ENCODE measurements around the gene KCNK18.
"Not testable (repeated sequence)": the region's sequence is repeated elsewhere in the genome, so short reads cannot be mapped to it uniquely, and the experiment has no call there.

KCNK18 gene

GRCh38 chr10:117174439-117175214 is 22.7 kb upstream of the KCNK18 start:
- no peak for DNase-seq (ENCODE audit: low read depth)

GRCh38 chr10:117175215-117175900 is 21.9 kb upstream of the KCNK18 start:
- no peak for DNase-seq (ENCODE audit: low read depth)

GRCh38 chr10:117175901-117176534 is 21.3 kb upstream of the KCNK18 start:
- DNase-seq (ENCODE audit: low read depth), result no peak

GRCh38 chr10:117178190-117178589 is 19.1 kb upstream of the KCNK18 start:
- no peak for DNase-seq (ENCODE audit: low read depth)

GRCh38 chr10:117184296-117184695 is 13.0 kb upstream of the KCNK18 start:
- no peak for DNase-seq (ENCODE audit: low read depth)

GRCh38 chr10:117184821-117185220 is 12.5 kb upstream of the KCNK18 start:
- DNase-seq (ENCODE audit: low read depth), result no peak

GRCh38 chr10:117185817-117186216 is 11.5 kb upstream of the KCNK18 start:
- not testable (repeated sequence) for DNase-seq (ENCODE audit: low read depth)

- no peak for DNase-seq (ENCODE audit: low read depth)
Measured at GRCh38 chr10:117186832-117187615, 10.3 kb upstream of the KCNK18 start.

- DNase-seq (ENCODE audit: low read depth), result no peak
Measured at GRCh38 chr10:117188371-117188770, 8.9 kb upstream of the KCNK18 start.

- DNase-seq (ENCODE audit: low read depth), result no peak
Measured at GRCh38 chr10:117189557-117189956, 7.7 kb upstream of the KCNK18 start.

GRCh38 chr10:117198088-117198487 is 799 bp downstream of the KCNK18 start:
- no peak for DNase-seq (ENCODE audit: low read depth)

GRCh38 chr10:117201826-117202225 is 4.5 kb downstream of the KCNK18 start:
- DNase-seq (ENCODE audit: low read depth), result no peak

GRCh38 chr10:117204316-117204715 is 7.0 kb downstream of the KCNK18 start:
- DNase-seq (ENCODE audit: low read depth), result no peak

GRCh38 chr10:117212176-117212575 is 14.9 kb downstream of the KCNK18 start:
- DNase-seq (ENCODE audit: low read depth), result no peak

GRCh38 chr10:117214401-117214800 is 17.1 kb downstream of the KCNK18 start:
- no peak for DNase-seq (ENCODE audit: low read depth)

- no peak for DNase-seq (ENCODE audit: low read depth)
Measured at GRCh38 chr10:117215079-117215478, 17.8 kb downstream of the KCNK18 start.

- no peak for DNase-seq (ENCODE audit: low read depth)
Measured at GRCh38 chr10:117216028-117216427, 18.7 kb downstream of the KCNK18 start.

GRCh38 chr10:117216611-117217195 is 19.4 kb downstream of the KCNK18 start:
- DNase-seq (ENCODE audit: low read depth), result no peak

GRCh38 chr10:117217196-117217761 is 20.0 kb downstream of the KCNK18 start:
- DNase-seq (ENCODE audit: low read depth), result no peak

- no peak for DNase-seq (ENCODE audit: low read depth)
Measured at GRCh38 chr10:117218654-117219053, 21.4 kb downstream of the KCNK18 start.

GRCh38 chr10:117221156-117221711 is 23.9 kb downstream of the KCNK18 start:
- DNase-seq (ENCODE audit: low read depth), result no peak

Measured in GM04503 (cell line).